Fibroblast of lung (primary cell): ENCODE measurements around the gene SMPD3. TPM values are rescaled to one million over a fixed set of nuclear protein-coding genes. Genes with fewer than 3 reads are reported as not detected.

Source experiments
- DNase-seq, 2 donors: peaks; one replicate each; pipeline versions ENCODE4 v3.0.0 to v3.0.0-alpha.2; 2010; ENCODE audit warnings: low read depth in 2 of 2
- H2AFZ ChIP-seq: 2 replicates; pipeline ENCODE4 v1.5.1; 2012; ENCODE audit warnings: low read length, control low read depth, inconsistent platforms
- H3K27ac ChIP-seq: 2 replicates; pipeline ENCODE4 v1.5.1; 2011; ENCODE audit warnings: low read length, control low read depth; ENCODE audit not compliant: insufficient read depth
- H3K27me3 ChIP-seq: 2 replicates; pipeline ENCODE4 v1.5.1; 2011; ENCODE audit warnings: mild to moderate bottlenecking, low read length; ENCODE audit not compliant: control insufficient read depth, insufficient read depth
- H3K36me3 ChIP-seq: 2 replicates; pipeline ENCODE4 v1.5.1; 2011; ENCODE audit warnings: low read length; ENCODE audit not compliant: control insufficient read depth, insufficient read depth
- H3K4me1 ChIP-seq: 2 replicates; pipeline ENCODE4 v1.5.1; 2011; ENCODE audit warnings: low read length; ENCODE audit not compliant: control insufficient read depth, insufficient read depth; ENCODE audit errors: extremely low read depth
- H3K4me2 ChIP-seq: 2 replicates; pipeline ENCODE4 v1.5.1; 2011; ENCODE audit warnings: low read length, control low read depth; ENCODE audit not compliant: insufficient read depth; ENCODE audit errors: extremely low read depth
- H3K4me3 ChIP-seq, 4 experiments: fragments of 200-600 bp in 1 of 4; sonication (generic) in 1 of 4; replicated peaks in 1 of 4; 2 replicates each; pipeline ENCODE4 v1.5.1; 2011 to 2016; ENCODE audit warnings: low read length in 4 of 4, low read depth in 3 of 4, mild to moderate bottlenecking in 3 of 4, control low read depth in 2 of 4, inconsistent platforms in 1 of 4, mixed read lengths in 1 of 4; ENCODE audit not compliant: insufficient read depth in 1 of 4; ENCODE audit errors: control extremely low read depth in 1 of 4
- H3K79me2 ChIP-seq: 2 replicates; pipeline ENCODE4 v1.5.1; 2012; ENCODE audit warnings: mild to moderate bottlenecking, low read length, inconsistent platforms; ENCODE audit not compliant: control insufficient read depth, insufficient read depth
- H3K9ac ChIP-seq: 2 replicates; pipeline ENCODE4 v1.5.1; 2011; ENCODE audit warnings: mild to moderate bottlenecking, low read length, control low read depth; ENCODE audit not compliant: insufficient read depth
- H3K9me3 ChIP-seq: 2 replicates; pipeline ENCODE4 v1.5.1; 2012; ENCODE audit warnings: low read depth, low read length; ENCODE audit not compliant: control insufficient read depth, insufficient read depth
- H4K20me1 ChIP-seq: 2 replicates; pipeline ENCODE4 v1.5.1; 2011; ENCODE audit warnings: low read length; ENCODE audit not compliant: control insufficient read depth, insufficient read depth; ENCODE audit errors: extremely low read depth
- EZH2 ChIP-seq: IDR thresholded peaks from 2 replicates; pipeline ENCODE4 v1.5.1; 2012; ENCODE audit warnings: low read length, control low read depth, mild to moderate bottlenecking; ENCODE audit errors: missing control alignments
- polyA plus RNA-seq, 2 donors: library from polyadenylated mRNA; depleted of rRNA in 1 of 2; stranded (reverse) in 1 of 2; unstranded in 1 of 2; fragments of >200 nt; gene quantifications; 2 replicates each; pipeline ENCODE4 v1.2.1, GENCODE V29; 2011 to 2012; ENCODE audit warnings: missing spikeins in 1 of 2
- total RNA-seq: library from RNA; depleted of rRNA; stranded (reverse); fragments of >200 nt; gene quantifications from 2 replicates; pipeline ENCODE4 v1.2.1, GENCODE V29; 2014
- TF ChIP-seq, protein P1 (sequence below), 2 donors: IDR thresholded peaks in 1 of 2; conservative IDR thresholded peaks in 1 of 2; 1 replicate in 1 of 2; 2 replicates in 1 of 2; pipeline ENCODE4 v1.5.1; 2011 to 2012; ENCODE audit warnings: low read length in 2 of 2, control low read depth in 1 of 2, inconsistent platforms in 1 of 2, low read depth in 1 of 2, mild to moderate bottlenecking in 1 of 2

SMPD3 gene
- total and polyA plus RNA-seq, 2 donors (not counting 1 experiment from before 2014, with no cell fraction given) = under 0.01 to 0.08 TPM

DNA sequence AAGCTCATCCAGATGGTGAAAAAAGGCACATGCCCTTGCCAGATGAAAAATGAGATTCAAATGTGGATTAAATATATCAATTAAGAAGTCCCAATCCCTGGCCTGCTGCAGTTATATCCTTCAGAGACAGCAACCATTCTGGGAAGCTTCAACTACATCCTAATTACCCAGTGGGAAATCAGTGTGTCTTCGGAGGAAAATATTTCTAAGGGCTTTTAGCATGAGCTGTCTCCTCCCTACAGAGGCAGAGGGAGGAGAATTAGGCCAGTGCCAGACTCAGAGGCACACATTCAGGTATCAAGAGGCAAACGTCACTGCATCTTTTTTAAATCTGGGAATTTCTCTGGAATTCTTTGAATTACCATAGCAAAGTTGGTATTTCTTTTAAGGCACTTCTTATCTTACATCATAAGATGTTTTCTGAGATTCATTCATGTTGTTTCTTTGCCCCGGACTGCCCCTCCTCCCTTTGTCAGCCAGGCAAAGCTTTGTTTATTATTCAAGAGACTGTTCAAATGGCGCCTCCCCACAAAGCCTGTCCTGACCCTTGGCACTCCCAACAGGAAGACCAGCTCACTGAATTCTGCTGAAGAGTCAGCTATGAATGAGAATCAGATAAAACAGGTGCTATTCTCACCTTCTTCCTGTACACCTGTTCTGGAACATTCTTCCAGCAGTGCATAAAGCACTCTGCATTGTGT lies 38.3 kb upstream of the SMPD3 start:
- Histone ChIP-seq H3K36me3 (no peaks in the 10 kb centered on the region), H3K4me1 (no peaks in the 10 kb centered on the region), H3K4me2 (no peak overlapping the region), H3K79me2 (no peaks in the 10 kb centered on the region), H3K9me3 (no peaks in the 10 kb centered on the region), H3K27me3 (no peaks in the 10 kb centered on the region), H3K4me3 (no peak overlapping the region), H3K27ac (no peak overlapping the region), H3K9ac (no peak overlapping the region), H2AFZ (no peak overlapping the region), H4K20me1 (no peaks in the 10 kb centered on the region)
- TF ChIP-seq, protein P1, sequence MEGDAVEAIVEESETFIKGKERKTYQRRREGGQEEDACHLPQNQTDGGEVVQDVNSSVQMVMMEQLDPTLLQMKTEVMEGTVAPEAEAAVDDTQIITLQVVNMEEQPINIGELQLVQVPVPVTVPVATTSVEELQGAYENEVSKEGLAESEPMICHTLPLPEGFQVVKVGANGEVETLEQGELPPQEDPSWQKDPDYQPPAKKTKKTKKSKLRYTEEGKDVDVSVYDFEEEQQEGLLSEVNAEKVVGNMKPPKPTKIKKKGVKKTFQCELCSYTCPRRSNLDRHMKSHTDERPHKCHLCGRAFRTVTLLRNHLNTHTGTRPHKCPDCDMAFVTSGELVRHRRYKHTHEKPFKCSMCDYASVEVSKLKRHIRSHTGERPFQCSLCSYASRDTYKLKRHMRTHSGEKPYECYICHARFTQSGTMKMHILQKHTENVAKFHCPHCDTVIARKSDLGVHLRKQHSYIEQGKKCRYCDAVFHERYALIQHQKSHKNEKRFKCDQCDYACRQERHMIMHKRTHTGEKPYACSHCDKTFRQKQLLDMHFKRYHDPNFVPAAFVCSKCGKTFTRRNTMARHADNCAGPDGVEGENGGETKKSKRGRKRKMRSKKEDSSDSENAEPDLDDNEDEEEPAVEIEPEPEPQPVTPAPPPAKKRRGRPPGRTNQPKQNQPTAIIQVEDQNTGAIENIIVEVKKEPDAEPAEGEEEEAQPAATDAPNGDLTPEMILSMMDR (conservative IDR thresholded peaks at IDR 0.05 in 1 of 2, IDR thresholded peaks at IDR 0.05 in 1 of 2; ENCODE audit: low read depth in 1 of 2, low read length in 2 of 2) = no peak
- TF ChIP-seq EZH2 = no peak
- DNase-seq = no peak

DNA sequence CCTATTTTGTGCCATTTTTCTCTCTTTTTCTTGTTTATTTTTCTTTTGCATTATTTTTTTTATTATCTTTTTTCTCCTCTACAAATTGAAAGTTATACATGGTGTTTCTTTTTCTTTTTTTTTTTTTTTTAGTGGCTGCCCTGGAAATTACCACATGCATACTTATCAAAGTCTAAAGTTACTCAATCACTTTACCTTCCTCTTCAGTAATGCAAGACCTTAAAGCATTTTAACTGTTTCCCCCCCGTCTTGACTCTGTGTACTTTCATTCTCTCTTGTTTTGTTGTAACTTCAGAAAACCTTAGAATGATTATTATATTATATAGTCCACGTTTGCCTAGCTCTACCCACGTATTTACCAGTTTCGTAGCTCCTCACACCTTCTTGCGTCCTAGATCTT lies 33.3 kb upstream of the SMPD3 start:
- DNase-seq = no peak
- H4K20me1 ChIP-seq = no peaks in the 10 kb centered on the region
- no peaks in the 10 kb centered on the region for H3K36me3 ChIP-seq
- no peak overlapping the region for H3K4me3 ChIP-seq
- no peak overlapping the region for H2AFZ ChIP-seq
- no peak overlapping the region for H3K4me2 ChIP-seq
- no peaks in the 10 kb centered on the region for H3K27me3 ChIP-seq
- H3K79me2 ChIP-seq = no peaks in the 10 kb centered on the region
- TF ChIP-seq, protein P1 (conservative IDR thresholded peaks at IDR 0.05 in 1 of 2, IDR thresholded peaks at IDR 0.05 in 1 of 2; ENCODE audit: low read depth in 1 of 2, low read length in 2 of 2) = no peak
- H3K27ac ChIP-seq = no peak overlapping the region
- H3K4me1 ChIP-seq = no peaks in the 10 kb centered on the region
- no peaks in the 10 kb centered on the region for H3K9me3 ChIP-seq
- no peak overlapping the region for H3K9ac ChIP-seq

DNA sequence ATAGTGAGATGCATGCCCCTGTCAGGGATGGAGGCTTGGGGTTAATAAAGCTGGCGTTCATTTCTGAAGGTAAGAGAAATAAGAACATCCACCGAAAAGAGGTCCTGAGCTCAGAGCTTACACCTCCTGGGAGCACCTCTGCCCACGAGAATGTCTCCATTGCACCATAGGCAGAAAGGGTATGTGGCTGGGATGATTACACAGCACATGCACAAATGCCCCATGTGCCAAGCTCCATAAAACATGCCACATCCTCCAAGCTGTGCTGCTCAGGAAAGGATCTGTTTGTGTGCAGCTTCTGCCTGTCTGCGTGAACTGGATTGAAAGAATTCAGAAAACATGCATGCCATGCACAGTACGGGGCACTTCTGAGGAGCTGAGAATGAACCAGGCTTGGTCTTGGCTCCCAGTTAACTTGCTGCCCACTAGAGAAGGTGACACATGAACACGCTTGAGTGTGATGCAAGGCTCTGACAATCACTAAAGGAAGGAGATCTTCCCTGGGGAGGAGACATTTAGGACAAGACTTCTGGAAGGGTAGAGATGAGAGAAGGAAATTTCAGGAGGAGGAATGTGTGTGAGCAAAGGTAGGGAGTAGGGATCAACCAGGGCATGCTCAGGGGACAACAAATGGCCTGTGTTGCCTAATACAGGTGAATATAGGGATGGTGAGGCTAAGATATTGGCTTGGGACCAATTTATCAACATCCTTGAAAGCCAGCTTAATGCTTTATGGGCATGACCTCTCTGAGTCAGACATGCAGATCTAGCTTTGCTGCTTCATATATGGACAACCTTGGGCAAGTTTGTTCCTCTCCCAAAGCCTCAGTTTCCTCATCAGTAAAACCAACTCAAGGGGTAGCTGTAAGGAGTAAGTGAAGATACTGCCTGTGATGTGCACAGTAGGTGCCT lies 32.0 kb upstream of the SMPD3 start:
- no peak overlapping the region for H3K4me3 ChIP-seq
- no peak overlapping the region for H3K4me2 ChIP-seq
- no peaks in the 10 kb centered on the region for H3K27me3 ChIP-seq
- no peak for TF ChIP-seq EZH2
- TF ChIP-seq, protein P1 (conservative IDR thresholded peaks at IDR 0.05 in 1 of 2, IDR thresholded peaks at IDR 0.05 in 1 of 2; ENCODE audit: low read depth in 1 of 2, low read length in 2 of 2) = no peak
- no peak for DNase-seq
- no peak overlapping the region for H3K27ac ChIP-seq
- H3K79me2 ChIP-seq = no peaks in the 10 kb centered on the region
- no peak overlapping the region for H2AFZ ChIP-seq
- H3K36me3 ChIP-seq = no peaks in the 10 kb centered on the region
- H3K9ac ChIP-seq = no peak overlapping the region
- no peaks in the 10 kb centered on the region for H4K20me1 ChIP-seq
- H3K9me3 ChIP-seq = no peaks in the 10 kb centered on the region
- H3K4me1 ChIP-seq = no peaks in the 10 kb centered on the region
